Endothelial cell of umbilical vein (primary cell): ENCODE measurements around the gene RYR2. TPM values are rescaled to one million over a fixed set of nuclear protein-coding genes. Genes with fewer than 3 reads are reported as not detected.

Source experiments
- BruUV-seq: library from RNA; stranded (reverse); fragments of 400-500 nt; replicated peaks from 2 replicates; lab custom pipeline; 2021; lab: Mats Ljungman, UMichigan
- CTCF ChIA-PET: fragments of 300-600, 350-600 bp; sonication (Branson Sonifier 250); formaldehyde crosslinking; loops from one replicate; lab custom pipeline; 2021; ENCODE audit warnings: antibody characterized with exemption, inconsistent platforms; lab: Charles Lee
- POLR2A ChIA-PET: fragments of 300-600, 350-600 bp; sonication (Branson Sonifier 250); formaldehyde crosslinking; loops from one replicate; lab custom pipeline; 2021; ENCODE audit warnings: antibody characterized with exemption, inconsistent platforms; lab: Charles Lee
- DNase-seq: peaks from one replicate; pipeline ENCODE4 v3.0.0-alpha.2; 2011; ENCODE audit warnings: low read depth, low spot score
- FAIRE-seq: peaks from 2 replicates; lab custom pipeline; 2011; peaks lifted over from hg19 to GRCh38; lab: Jason Lieb, UNC
- H2AFZ ChIP-seq: 2 replicates; pipeline ENCODE4 v1.6.0; 2012; ENCODE audit warnings: low read depth, low read length, control low read depth, inconsistent platforms
- H3K27ac ChIP-seq: 2 replicates; pipeline ENCODE4 v1.5.1; 2011; ENCODE audit warnings: low read depth, mild to moderate bottlenecking, control low read depth, low read length, moderate library complexity; ENCODE audit not compliant: insufficient read depth
- H3K27me3 ChIP-seq, 2 experiments: 2 replicates each; pipeline versions ENCODE4 v1.6.0 to v1.6.1; 2011; ENCODE audit warnings: low read length in 2 of 2, mixed read lengths in 1 of 2; ENCODE audit not compliant: control insufficient read depth in 2 of 2, insufficient read depth in 2 of 2
- H3K36me3 ChIP-seq, 2 experiments: 2 replicates in 1 of 2; 3 replicates in 1 of 2; pipeline ENCODE4 v1.5.1; 2011; ENCODE audit warnings: low read length in 2 of 2, mild to moderate bottlenecking in 1 of 2, moderate library complexity in 1 of 2; ENCODE audit not compliant: control insufficient read depth in 2 of 2, insufficient read depth in 2 of 2; ENCODE audit errors: extremely low read depth in 1 of 2
- H3K4me1 ChIP-seq: 3 replicates; pipeline ENCODE4 v1.5.1; 2011; ENCODE audit warnings: mild to moderate bottlenecking, low read length; ENCODE audit not compliant: control insufficient read depth, insufficient read depth; ENCODE audit errors: extremely low read depth
- H3K4me2 ChIP-seq: 2 replicates; pipeline ENCODE4 v1.6.1; 2011; ENCODE audit warnings: low read length, control low read depth, mixed read lengths; ENCODE audit not compliant: insufficient read depth
- H3K4me3 ChIP-seq, 3 experiments: fragments of 200-600 bp in 1 of 3; sonication (generic), shearing (Covaris generic) in 1 of 3; replicated peaks in 1 of 3; 2 replicates each; pipeline ENCODE4 v1.5.1; 2011 to 2016; ENCODE audit warnings: control low read depth in 3 of 3, low read length in 3 of 3, mild to moderate bottlenecking in 2 of 3, inconsistent platforms in 1 of 3, low read depth in 1 of 3, moderate library complexity in 1 of 3; ENCODE audit not compliant: insufficient read depth in 1 of 3
- H3K79me2 ChIP-seq: 2 replicates; pipeline ENCODE4 v1.6.0; 2012; ENCODE audit warnings: low read length, inconsistent platforms; ENCODE audit not compliant: control insufficient read depth, insufficient read depth
- H3K9ac ChIP-seq: replicated peaks from 2 replicates; pipeline ENCODE3; 2011; ENCODE audit warnings: low read length, control low read depth; ENCODE audit not compliant: insufficient read depth; ENCODE audit errors: extremely low read depth
- H3K9me1 ChIP-seq: replicated peaks from 3 replicates; pipeline ENCODE4 v1.6.0; 2011; ENCODE audit warnings: mild to moderate bottlenecking, low read length; ENCODE audit not compliant: control insufficient read depth, insufficient read depth; ENCODE audit errors: extremely low read depth
- H3K9me3 ChIP-seq: replicated peaks from 2 replicates; pipeline ENCODE4 v1.5.1; 2012; ENCODE audit warnings: low read length, inconsistent platforms; ENCODE audit not compliant: control insufficient read depth, insufficient read depth
- H4K20me1 ChIP-seq: replicated peaks from 2 replicates; pipeline ENCODE3; 2011; ENCODE audit warnings: mild to moderate bottlenecking, low read length; ENCODE audit not compliant: control insufficient read depth, insufficient read depth; ENCODE audit errors: extremely low read depth
- EZH2 ChIP-seq: IDR thresholded peaks from 2 replicates; pipeline ENCODE4 v1.6.1; 2012; ENCODE audit warnings: borderline replicate concordance, low read depth, mild to moderate bottlenecking, moderate library complexity, low read length, inconsistent platforms; ENCODE audit not compliant: severe bottlenecking
- FOS ChIP-seq: IDR thresholded peaks from 2 replicates; pipeline ENCODE4 v1.6.1; 2011; ENCODE audit warnings: mild to moderate bottlenecking, low read length, moderate library complexity, borderline replicate concordance; ENCODE audit not compliant: insufficient read depth
- GATA2 ChIP-seq: IDR thresholded peaks from 2 replicates; pipeline ENCODE4 v1.7.0; 2011; ENCODE audit warnings: low read depth, mild to moderate bottlenecking, moderate library complexity, mixed read lengths, low read length; ENCODE audit not compliant: insufficient read length, insufficient read depth
- JUN ChIP-seq: IDR thresholded peaks from 2 replicates; pipeline ENCODE4 v1.6.1; 2011; ENCODE audit warnings: borderline replicate concordance, low read depth; ENCODE audit not compliant: insufficient read length, insufficient read depth
- MYC ChIP-seq: IDR thresholded peaks from one replicate; pipeline ENCODE4 v1.6.1; 2011; ENCODE audit warnings: mild to moderate bottlenecking, low read depth, low read length
- POLR2A ChIP-seq: IDR thresholded peaks from 2 replicates; pipeline ENCODE4 v1.6.1; 2012; ENCODE audit warnings: low read depth, mild to moderate bottlenecking, control low read depth, low read length
- POLR2AphosphoS5 ChIP-seq: IDR thresholded peaks from 2 replicates; pipeline ENCODE4 v1.6.1; 2012; ENCODE audit warnings: low read depth, mild to moderate bottlenecking, control low read depth, low read length, moderate library complexity; ENCODE audit not compliant: insufficient read depth
- dilution Hi-C: fragments of 300-500 bp; cut with MboI; formaldehyde crosslinking; loops from one replicate; pipeline ENCODE4 v1.15.0; 2019; ENCODE audit warnings: low sequenced_read_pairs; ENCODE audit not compliant: extremely low pct_ligation_motif_present
- intact Hi-C: fragments of 100-400 bp; cut with micrococcal nuclease; formaldehyde crosslinking; loops from one replicate; pipeline ENCODE4 v1.10.0; 2022
- polyA plus RNA-seq, 4 experiments: library from polyadenylated mRNA; depleted of rRNA in 3 of 4; stranded (reverse) in 3 of 4; unstranded in 1 of 4; fragments of >200 nt; gene quantifications; 2 replicates each; pipeline versions ENCODE4 v1.2.1 to v1.2.3, GENCODE V29; 2011 to 2012; ENCODE audit warnings: missing spikeins in 1 of 4
- total RNA-seq: library from RNA; stranded (reverse); gene quantifications from 2 replicates; pipeline ENCODE4 v1.2.3, GENCODE V29; 2021
- TF ChIP-seq, protein P1 (sequence below), 2 donors: IDR thresholded peaks; 1 replicate in 1 of 2; 2 replicates in 1 of 2; pipeline ENCODE4 v1.5.1; 2011; ENCODE audit warnings: low read length in 2 of 2, mild to moderate bottlenecking in 2 of 2, moderate library complexity in 2 of 2, control low read depth in 1 of 2, inconsistent platforms in 1 of 2, low read depth in 1 of 2; ENCODE audit not compliant: insufficient read depth in 1 of 2; ENCODE audit errors: extremely low read depth in 1 of 2
- TF ChIP-seq, protein P2 (sequence below): IDR thresholded peaks from 2 replicates; pipeline ENCODE4 v1.6.1; 2011; ENCODE audit not compliant: insufficient read depth, insufficient read length

RYR2 gene
- total and polyA plus RNA-seq, 2 donors (not counting 3 experiments of a cell fraction or from before 2014, with no cell fraction given) = not detected

DNA sequence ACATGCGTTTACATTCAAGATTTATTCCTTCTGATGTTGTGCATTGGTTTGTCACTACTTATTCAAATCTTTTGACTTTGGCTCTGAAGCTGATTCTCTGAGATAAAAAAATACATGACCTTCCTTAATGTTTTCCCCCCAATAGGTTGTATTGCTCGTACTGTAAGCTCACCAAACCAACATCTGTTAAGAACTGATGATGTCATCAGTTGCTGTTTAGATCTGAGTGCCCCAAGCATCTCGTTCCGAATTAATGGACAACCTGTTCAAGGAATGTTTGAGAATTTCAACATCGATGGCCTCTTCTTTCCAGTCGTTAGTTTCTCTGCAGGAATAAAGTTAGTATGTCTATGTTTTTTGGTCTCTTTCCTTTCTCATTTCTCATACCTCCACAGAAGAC is 458.6 kb downstream of the RYR2 start:
- no peaks in the 10 kb centered on the region for H3K27me3 ChIP-seq

More for the DNA sequence above, 458.6 kb downstream of the RYR2 start:
- POLR2A ChIA-PET = no interaction called here
- no peak for TF ChIP-seq MYC
- no peak for TF ChIP-seq GATA2
- TF ChIP-seq, protein P1, sequence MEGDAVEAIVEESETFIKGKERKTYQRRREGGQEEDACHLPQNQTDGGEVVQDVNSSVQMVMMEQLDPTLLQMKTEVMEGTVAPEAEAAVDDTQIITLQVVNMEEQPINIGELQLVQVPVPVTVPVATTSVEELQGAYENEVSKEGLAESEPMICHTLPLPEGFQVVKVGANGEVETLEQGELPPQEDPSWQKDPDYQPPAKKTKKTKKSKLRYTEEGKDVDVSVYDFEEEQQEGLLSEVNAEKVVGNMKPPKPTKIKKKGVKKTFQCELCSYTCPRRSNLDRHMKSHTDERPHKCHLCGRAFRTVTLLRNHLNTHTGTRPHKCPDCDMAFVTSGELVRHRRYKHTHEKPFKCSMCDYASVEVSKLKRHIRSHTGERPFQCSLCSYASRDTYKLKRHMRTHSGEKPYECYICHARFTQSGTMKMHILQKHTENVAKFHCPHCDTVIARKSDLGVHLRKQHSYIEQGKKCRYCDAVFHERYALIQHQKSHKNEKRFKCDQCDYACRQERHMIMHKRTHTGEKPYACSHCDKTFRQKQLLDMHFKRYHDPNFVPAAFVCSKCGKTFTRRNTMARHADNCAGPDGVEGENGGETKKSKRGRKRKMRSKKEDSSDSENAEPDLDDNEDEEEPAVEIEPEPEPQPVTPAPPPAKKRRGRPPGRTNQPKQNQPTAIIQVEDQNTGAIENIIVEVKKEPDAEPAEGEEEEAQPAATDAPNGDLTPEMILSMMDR (IDR thresholded peaks at IDR 0.05; ENCODE audit: extremely low read depth in 1 of 2, insufficient read depth in 1 of 2, low read depth in 1 of 2, low read length in 2 of 2) = no peak
- no peak for TF ChIP-seq FOS
- no peak for TF ChIP-seq EZH2
- no peak for TF ChIP-seq POLR2AphosphoS5
- TF ChIP-seq JUN = no peak
- TF ChIP-seq POLR2A = no peak
- TF ChIP-seq, protein P2, sequence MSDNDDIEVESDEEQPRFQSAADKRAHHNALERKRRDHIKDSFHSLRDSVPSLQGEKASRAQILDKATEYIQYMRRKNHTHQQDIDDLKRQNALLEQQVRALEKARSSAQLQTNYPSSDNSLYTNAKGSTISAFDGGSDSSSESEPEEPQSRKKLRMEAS = no peak
- no peak for DNase-seq
- H3K9ac ChIP-seq = no peak overlapping the region
- no peak overlapping the region for H2AFZ ChIP-seq
- no peaks in the 10 kb centered on the region for H4K20me1 ChIP-seq
- no peaks in the 10 kb centered on the region for H3K9me1 ChIP-seq
- no peaks in the 10 kb centered on the region for H3K79me2 ChIP-seq
- no TSS peak for BruUV-seq
- H3K27ac ChIP-seq = no peak overlapping the region
- H3K4me3 ChIP-seq = no peak overlapping the region
- H3K9me3 ChIP-seq = no peaks in the 10 kb centered on the region
- no peaks in the 10 kb centered on the region for H3K4me1 ChIP-seq
- H3K36me3 ChIP-seq = no peaks in the 10 kb centered on the region
- intact Hi-C loops (no loop called here), dilution Hi-C loops (no loop called here)
- no peak overlapping the region for H3K4me2 ChIP-seq
- CTCF ChIA-PET = no interaction called here
- FAIRE-seq = no peak
